IPS-18c (cell line): ENCODE measurements around the gene NTSR2.

ENCODE experiments used
- H3K4me3 ChIP-seq: 2 replicates; pipeline ENCODE4 v1.7.0; 2013; ENCODE audit warnings: low read depth, mild to moderate bottlenecking, low read length, moderate library complexity; ENCODE audit not compliant: insufficient read depth
- H3K9me3 ChIP-seq: one replicate; pipeline ENCODE4 v1.6.1; 2013; ENCODE audit warnings: mild to moderate bottlenecking, low read length, moderate library complexity; ENCODE audit not compliant: control insufficient read depth, insufficient read depth

Gene NTSR2

GRCh38 chr2:11649093-11649492, 20.9 kb downstream of the NTSR2 start:
- H3K9me3 ChIP-seq = peaks cover 2% of the 10 kb centered on the region

GRCh38 chr2:11647834-11648600, 22.0 kb downstream of the NTSR2 start:
- peaks cover 2% of the 10 kb centered on the region for H3K9me3 ChIP-seq
- no peak overlapping the region for H3K4me3 ChIP-seq

More at GRCh38 chr2:11649093-11649492, 20.9 kb downstream of the NTSR2 start:
- H3K4me3 ChIP-seq = no peak overlapping the region

GRCh38 chr2:11646530-11646929, 23.5 kb downstream of the NTSR2 start:
- H3K4me3 ChIP-seq = no peak overlapping the region

GRCh38 chr2:11644293-11644692, 25.7 kb downstream of the NTSR2 start:
- no peaks in the 10 kb centered on the region for H3K9me3 ChIP-seq
- H3K4me3 ChIP-seq = no peak overlapping the region

More at GRCh38 chr2:11646530-11646929, 23.5 kb downstream of the NTSR2 start:
- H3K9me3 ChIP-seq = no peaks in the 10 kb centered on the region

GRCh38 chr2:11642972-11643371, 27.0 kb downstream of the NTSR2 start:
- no peak overlapping the region for H3K4me3 ChIP-seq
- no peaks in the 10 kb centered on the region for H3K9me3 ChIP-seq

DNA sequence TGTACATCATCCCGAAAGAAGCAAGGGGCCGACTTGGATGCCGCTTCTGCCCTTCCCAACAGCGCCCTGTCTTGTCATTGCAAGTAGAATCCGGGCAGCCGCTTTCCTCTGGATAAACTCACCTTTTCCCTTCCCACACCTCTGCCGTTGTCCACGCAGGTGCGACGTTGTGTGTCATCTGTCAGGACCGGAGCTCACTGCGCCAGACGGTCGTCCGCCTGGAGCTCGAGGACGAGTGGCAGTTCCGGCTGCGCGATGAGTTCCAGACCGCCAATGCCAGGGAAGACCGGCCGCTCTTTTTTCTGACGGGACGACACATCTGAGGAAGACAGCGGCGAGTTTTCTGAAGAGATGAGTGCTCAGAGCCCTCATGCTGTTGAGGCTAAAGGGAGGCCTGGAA, 29.9 kb downstream of the NTSR2 start:
- Histone ChIP-seq H3K4me3 (no peak overlapping the region), H3K9me3 (no peaks in the 10 kb centered on the region)

- Histone ChIP-seq H3K9me3 (no peaks in the 10 kb centered on the region), H3K4me3 (no peak overlapping the region)
These were observed 30.5 kb downstream of the NTSR2 start for GRCh38 chr2:11639503-11639902.

- no peaks in the 10 kb centered on the region for H3K9me3 ChIP-seq
- H3K4me3 ChIP-seq = no peak overlapping the region
These were observed 32.4 kb downstream of the NTSR2 start for GRCh38 chr2:11637546-11637945.

DNA sequence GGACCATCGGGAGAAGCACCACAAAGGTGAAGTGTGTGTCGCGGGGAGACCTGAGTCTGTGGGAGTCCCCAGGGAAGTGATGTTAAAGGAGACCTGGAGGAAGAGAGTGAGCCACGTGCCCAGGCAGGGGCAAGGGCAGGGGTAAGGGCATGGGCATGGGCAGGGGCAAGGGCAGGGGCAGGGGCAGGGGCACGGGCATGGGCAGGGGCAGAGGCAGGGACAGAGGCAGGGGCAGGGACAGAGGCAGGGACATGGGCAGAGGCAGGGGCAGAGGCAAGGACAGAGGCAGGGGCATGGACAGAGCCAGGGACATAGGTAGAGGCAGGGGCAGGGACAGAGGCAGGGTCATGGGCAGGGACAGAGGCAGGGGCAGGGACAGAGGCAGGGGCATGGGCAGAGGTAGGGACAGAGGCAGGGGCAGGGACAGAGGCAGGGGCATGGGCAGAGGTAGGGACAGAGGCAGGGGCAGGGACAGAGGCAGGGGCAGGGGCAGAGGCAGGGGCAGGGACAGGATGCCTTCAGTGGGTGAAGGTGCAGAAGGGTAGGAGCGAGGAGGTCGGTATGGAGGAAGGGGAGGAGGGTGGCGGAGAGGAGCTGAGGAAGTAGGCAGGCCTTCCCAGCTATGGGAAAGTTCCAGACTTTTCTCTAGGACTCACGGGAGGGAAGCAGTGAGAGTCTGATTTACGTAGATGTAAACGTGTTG, 33.3 kb downstream of the NTSR2 start:
- Histone ChIP-seq H3K9me3 (no peaks in the 10 kb centered on the region), H3K4me3 (no peak overlapping the region)

GRCh38 chr2:11635141-11635540, 34.9 kb downstream of the NTSR2 start:
- Histone ChIP-seq H3K4me3 (no peak overlapping the region), H3K9me3 (no peaks in the 10 kb centered on the region)

DNA sequence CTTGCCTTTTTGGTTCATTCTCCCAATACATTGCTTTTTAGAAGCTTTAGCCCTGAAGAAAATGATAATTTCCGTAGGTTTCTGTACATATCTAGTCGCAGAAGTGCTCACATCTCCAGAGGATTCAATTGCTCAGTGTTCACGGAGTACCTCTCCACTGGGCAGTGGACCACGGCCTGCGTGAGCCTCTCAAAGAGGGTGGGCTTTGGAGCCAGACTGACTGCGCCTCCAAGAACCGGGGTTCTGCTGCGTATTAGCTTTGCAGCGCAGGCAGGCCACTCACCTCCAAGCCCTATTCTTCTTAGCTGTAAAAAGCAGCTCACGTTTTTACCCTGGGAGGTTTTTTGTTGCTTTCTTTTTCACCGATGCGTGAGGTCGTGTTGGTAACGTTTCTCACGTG, 35.4 kb downstream of the NTSR2 start:
- H3K4me3 ChIP-seq = no peak overlapping the region
- H3K9me3 ChIP-seq = no peaks in the 10 kb centered on the region

DNA sequence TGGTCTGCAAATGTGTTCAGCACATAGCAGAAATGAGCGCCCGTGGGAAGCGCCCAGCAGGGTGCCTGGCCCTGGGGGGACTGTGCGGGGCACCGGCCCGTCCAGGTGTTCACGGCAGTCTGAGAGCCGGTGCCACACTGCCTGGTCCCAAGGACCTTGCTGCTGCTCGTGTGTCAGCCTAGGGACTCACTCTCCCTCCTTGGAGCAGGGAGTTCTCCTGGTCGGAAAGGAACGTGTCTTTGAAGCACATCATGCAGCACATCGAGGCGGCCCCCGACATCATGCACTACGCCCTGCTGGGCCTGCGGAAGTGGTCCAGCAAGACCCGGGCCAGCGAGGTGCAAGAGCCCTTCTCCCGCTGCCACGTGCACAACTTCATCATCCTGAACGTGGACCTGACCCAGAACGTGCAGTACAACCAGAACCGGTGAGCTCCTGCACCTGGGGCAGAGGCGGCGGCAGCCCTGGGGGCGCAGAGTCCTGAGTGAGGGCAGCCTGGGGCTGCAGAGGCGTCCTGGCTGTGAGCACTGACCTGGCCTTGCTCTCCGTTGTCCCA, 36.0 kb downstream of the NTSR2 start:
- Histone ChIP-seq H3K4me3 (no peak overlapping the region), H3K9me3 (no peaks in the 10 kb centered on the region)

GRCh38 chr2:11631462-11631861, 38.5 kb downstream of the NTSR2 start:
- H3K4me3 ChIP-seq = no peak overlapping the region

DNA sequence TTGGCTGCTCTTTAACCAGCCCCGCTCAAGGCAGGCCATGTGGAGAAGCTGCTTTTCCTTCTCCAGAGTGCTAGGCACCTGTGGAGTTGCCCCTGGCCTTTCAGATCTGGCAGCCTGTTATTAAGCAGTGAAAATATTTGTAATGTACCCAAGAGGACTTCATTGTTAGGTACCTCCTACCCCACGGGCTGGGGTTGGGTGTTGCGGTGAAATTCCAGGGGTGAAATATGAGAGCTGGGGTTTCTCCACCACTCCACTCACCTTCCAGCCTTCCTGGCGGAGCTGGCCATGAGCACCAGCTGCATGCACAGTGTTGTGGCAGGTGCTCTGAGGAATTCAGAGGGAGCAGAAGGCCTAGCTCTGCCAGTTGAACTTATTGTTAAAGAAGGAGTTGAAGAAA, 39.1 kb downstream of the NTSR2 start:
- no peak overlapping the region for H3K4me3 ChIP-seq
- H3K9me3 ChIP-seq = no peaks in the 10 kb centered on the region

More at GRCh38 chr2:11631462-11631861, 38.5 kb downstream of the NTSR2 start:
- no peaks in the 10 kb centered on the region for H3K9me3 ChIP-seq

DNA sequence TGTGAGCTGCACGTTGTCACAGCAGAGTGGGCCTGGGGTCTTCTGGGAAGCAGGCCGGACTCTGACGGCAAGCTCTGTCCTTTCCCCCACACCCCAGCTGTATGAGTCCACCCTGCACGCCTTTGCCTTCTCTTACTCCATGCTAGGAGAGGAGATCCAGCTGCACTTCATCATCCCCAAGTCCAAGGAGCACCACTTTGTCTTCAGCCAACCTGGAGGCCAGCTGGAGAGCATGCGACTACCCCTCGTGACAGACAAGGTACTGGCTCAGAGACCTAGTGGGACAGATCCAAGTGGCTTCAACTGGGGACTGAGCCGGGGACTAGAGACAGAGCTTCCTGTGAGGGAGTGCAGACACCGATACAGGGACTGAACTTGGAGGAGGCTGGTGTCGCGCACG, 40.1 kb downstream of the NTSR2 start:
- no peak overlapping the region for H3K4me3 ChIP-seq
- H3K9me3 ChIP-seq = no peaks in the 10 kb centered on the region

DNA sequence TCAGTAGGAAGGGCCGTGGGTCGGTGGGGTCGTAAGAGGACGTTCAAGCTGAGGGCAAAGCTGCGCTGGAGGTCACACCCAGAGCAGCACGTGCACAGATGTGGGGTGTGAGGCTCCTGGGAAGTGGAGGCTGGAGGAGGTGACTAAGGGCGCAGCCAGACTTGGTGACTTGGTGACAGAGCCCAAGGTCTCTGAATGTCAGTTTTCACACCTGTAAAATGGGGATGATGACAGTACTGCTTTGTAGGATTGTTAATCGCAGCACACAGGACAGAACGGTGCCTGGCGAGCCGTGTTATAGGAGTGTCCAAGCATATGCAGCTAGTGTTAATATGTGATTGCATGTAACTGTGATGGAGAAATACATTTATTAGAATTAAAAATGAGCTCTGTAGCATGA, 40.8 kb downstream of the NTSR2 start:
- H3K4me3 ChIP-seq = no peak overlapping the region
- H3K9me3 ChIP-seq = no peaks in the 10 kb centered on the region

GRCh38 chr2:11628675-11629074, 41.3 kb downstream of the NTSR2 start:
- Histone ChIP-seq H3K4me3 (no peak overlapping the region), H3K9me3 (no peaks in the 10 kb centered on the region)

DNA sequence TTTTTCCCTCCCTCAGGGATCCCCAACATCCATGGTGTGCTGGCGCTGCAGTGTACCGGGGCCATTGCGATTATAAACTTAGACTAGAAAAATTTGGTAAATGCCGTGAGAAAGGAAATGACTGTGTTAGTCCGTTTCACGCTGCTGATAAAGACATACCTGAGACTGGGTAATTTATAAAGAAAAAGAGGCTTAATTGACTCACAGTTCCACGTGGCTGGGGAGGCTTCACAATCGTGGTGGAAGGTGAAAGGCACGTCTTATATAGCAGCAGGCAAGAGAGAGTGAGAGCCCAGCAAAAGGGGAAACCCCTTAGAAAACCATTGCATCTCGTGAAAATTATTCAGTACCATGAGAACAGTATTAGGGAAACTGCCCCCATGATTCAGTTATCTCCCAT, 44.3 kb downstream of the NTSR2 start:
- H3K4me3 ChIP-seq = no peak overlapping the region
- H3K9me3 ChIP-seq = no peaks in the 10 kb centered on the region
